ENCODE results near the gene SLC39A6. TPM values are rescaled to one million over a fixed set of nuclear protein-coding genes. Genes with fewer than 3 reads are reported as not detected.

The SLC39A6 gene
- polyA plus RNA-seq, 1 of the 3 experiments (the other 2 are of a cell fraction) = 67.4 TPM

DNA sequence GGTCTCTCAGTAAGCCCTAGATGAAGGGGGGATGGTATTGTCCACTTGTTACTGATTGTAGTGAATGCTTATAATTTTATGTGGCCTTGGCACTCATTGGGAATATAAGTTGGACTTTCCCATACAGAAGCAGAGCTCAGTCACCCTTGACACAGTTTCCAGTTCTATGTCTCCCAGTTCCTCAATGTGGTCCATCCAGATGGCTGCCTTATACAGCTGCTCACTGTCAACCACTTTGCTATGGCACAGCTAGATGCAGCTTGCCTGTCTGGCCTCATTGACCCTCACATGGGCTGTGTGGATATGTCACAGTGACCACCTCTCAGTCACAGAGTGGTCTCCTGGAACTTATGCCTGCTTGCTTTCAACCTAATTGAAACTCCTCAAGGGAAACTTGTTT, 21.7 kb downstream of the SLC39A6 start:
- DNase-seq = no peak
- Histone ChIP-seq H3F3A (replicated peaks; ENCODE audit: insufficient read depth) (no peaks in the 10 kb centered on the region), H3K4me2 (no peak overlapping the region), H3K27ac (ENCODE audit: low read depth in 2 of 2, low read length in 1 of 2) (no peak overlapping the region), H3K36me3 (replicated peaks in 1 of 2; ENCODE audit: control insufficient read depth in 1 of 2, insufficient read depth in 2 of 2, low read length in 1 of 2) (peaks cover 41 to 44% of the 10 kb centered on the region in 2 experiments), H3K27me3 (ENCODE audit: insufficient read depth) (no peaks in the 10 kb centered on the region), H3K4me1 (ENCODE audit: control insufficient read depth in 1 of 2, insufficient read depth in 2 of 2, low read depth in 1 of 2, low read length in 1 of 2) (no peaks in the 10 kb centered on the region; a peak in 1 of 4 replicates), H3K9ac (no peak overlapping the region), H3K9me2 (no peaks in the 10 kb centered on the region), H3K9me3 (peaks cover 6% of the 10 kb centered on the region; the same call in 1 of the 2 replicates), H2AFZ (ENCODE audit: low read depth) (no peak overlapping the region), H3K79me2 (ENCODE audit: insufficient read depth) (no peaks in the 10 kb centered on the region), H3K4me3 (ENCODE audit: low read depth in 2 of 2, low read length in 1 of 2) (no peak overlapping the region), H4K20me1 (ENCODE audit: insufficient read depth) (no peaks in the 10 kb centered on the region)
- CTCF ChIA-PET = interaction anchor here (0.9 to 2.7 kb wide), 2 partner anchors 11 to 47 kb away, joined by 3 to 9 read pairs; no protein-coding TSS in a partner anchor
- POLR2A ChIA-PET = no interaction called here
- no peak for TF ChIP-seq MEF2A (IDR thresholded peaks at IDR 0.05; ENCODE audit: borderline replicate concordance, low read depth)
- TF ChIP-seq RFX5 (IDR thresholded peaks at IDR 0.05; ENCODE audit: low read length) = no peak
- TF ChIP-seq SMC3 (IDR thresholded peaks at IDR 0.05; ENCODE audit: low read depth, low read length) = no peak
- no peak for TF ChIP-seq POLR2AphosphoS5 (IDR thresholded peaks at IDR 0.05; ENCODE audit: low read depth, low read length)
- TF ChIP-seq FOSL2 (IDR thresholded peaks at IDR 0.05; ENCODE audit: borderline replicate concordance, low read depth) = no peak
- TF ChIP-seq, protein P1, sequence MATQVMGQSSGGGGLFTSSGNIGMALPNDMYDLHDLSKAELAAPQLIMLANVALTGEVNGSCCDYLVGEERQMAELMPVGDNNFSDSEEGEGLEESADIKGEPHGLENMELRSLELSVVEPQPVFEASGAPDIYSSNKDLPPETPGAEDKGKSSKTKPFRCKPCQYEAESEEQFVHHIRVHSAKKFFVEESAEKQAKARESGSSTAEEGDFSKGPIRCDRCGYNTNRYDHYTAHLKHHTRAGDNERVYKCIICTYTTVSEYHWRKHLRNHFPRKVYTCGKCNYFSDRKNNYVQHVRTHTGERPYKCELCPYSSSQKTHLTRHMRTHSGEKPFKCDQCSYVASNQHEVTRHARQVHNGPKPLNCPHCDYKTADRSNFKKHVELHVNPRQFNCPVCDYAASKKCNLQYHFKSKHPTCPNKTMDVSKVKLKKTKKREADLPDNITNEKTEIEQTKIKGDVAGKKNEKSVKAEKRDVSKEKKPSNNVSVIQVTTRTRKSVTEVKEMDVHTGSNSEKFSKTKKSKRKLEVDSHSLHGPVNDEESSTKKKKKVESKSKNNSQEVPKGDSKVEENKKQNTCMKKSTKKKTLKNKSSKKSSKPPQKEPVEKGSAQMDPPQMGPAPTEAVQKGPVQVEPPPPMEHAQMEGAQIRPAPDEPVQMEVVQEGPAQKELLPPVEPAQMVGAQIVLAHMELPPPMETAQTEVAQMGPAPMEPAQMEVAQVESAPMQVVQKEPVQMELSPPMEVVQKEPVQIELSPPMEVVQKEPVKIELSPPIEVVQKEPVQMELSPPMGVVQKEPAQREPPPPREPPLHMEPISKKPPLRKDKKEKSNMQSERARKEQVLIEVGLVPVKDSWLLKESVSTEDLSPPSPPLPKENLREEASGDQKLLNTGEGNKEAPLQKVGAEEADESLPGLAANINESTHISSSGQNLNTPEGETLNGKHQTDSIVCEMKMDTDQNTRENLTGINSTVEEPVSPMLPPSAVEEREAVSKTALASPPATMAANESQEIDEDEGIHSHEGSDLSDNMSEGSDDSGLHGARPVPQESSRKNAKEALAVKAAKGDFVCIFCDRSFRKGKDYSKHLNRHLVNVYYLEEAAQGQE (IDR thresholded peaks at IDR 0.05; ENCODE audit: low read depth, low read length) = no peak
- no peak for TF ChIP-seq YY1 (IDR thresholded peaks at IDR 0.05; ENCODE audit: low read depth)
- TF ChIP-seq JUND (IDR thresholded peaks at IDR 0.05) = no peak

DNA sequence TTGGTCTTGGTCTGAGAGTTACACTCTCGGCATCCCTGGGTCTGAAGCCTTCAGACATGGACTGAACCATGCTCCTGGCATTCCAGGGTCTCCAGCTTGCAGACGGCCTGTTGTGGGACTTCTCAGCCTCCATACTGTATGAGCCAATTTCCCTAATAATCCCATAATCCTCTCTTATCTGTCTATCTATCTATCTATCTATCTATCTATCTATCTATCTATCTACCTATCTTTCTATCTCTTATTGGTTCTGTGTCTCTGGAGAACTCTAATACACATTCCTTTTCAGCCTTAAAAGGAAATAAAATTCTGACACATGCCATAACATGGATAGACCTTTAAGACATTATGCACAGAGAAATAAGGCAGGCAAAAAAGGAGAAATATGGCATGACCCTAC, 24.4 kb downstream of the SLC39A6 start:
- Histone ChIP-seq H3K27me3 (ENCODE audit: insufficient read depth) (no peaks in the 10 kb centered on the region), H3K9ac (no peak overlapping the region), H3F3A (replicated peaks; ENCODE audit: insufficient read depth) (no peaks in the 10 kb centered on the region), H3K9me2 (no peaks in the 10 kb centered on the region), H3K79me2 (ENCODE audit: insufficient read depth) (no peaks in the 10 kb centered on the region), H4K20me1 (ENCODE audit: insufficient read depth) (no peaks in the 10 kb centered on the region), H3K36me3 (replicated peaks in 1 of 2; ENCODE audit: control insufficient read depth in 1 of 2, insufficient read depth in 2 of 2, low read length in 1 of 2) (peaks cover 17 to 20% of the 10 kb centered on the region in 2 experiments), H3K9me3 (peaks cover 6% of the 10 kb centered on the region; the same call in 1 of the 2 replicates), H3K4me3 (ENCODE audit: low read depth in 2 of 2, low read length in 1 of 2) (no peak overlapping the region), H3K4me1 (ENCODE audit: control insufficient read depth in 1 of 2, insufficient read depth in 2 of 2, low read depth in 1 of 2, low read length in 1 of 2) (no peaks in the 10 kb centered on the region; a peak in 1 of 4 replicates), H2AFZ (ENCODE audit: low read depth) (no peak overlapping the region), H3K27ac (ENCODE audit: low read depth in 2 of 2, low read length in 1 of 2) (no peak overlapping the region), H3K4me2 (no peak overlapping the region)
- DNase-seq = no peak
- TF ChIP-seq, protein P1 (IDR thresholded peaks at IDR 0.05; ENCODE audit: low read depth, low read length) = no peak
- no peak for TF ChIP-seq FOXM1 (IDR thresholded peaks at IDR 0.05; ENCODE audit: low read depth)
- TF ChIP-seq FOSL2 (IDR thresholded peaks at IDR 0.05; ENCODE audit: borderline replicate concordance, low read depth) = no peak
- TF ChIP-seq SMC3 (IDR thresholded peaks at IDR 0.05; ENCODE audit: low read depth, low read length) = no peak
- no peak for TF ChIP-seq CHD2 (IDR thresholded peaks at IDR 0.05; ENCODE audit: low read length, partially characterized antibody)
- no peak for TF ChIP-seq JUND (IDR thresholded peaks at IDR 0.05)
- no peak for TF ChIP-seq SIN3A (IDR thresholded peaks at IDR 0.05; ENCODE audit: borderline replicate concordance, low read depth, low read length)
- TF ChIP-seq MXI1 (IDR thresholded peaks at IDR 0.05; ENCODE audit: low read depth, low read length) = no peak
- TF ChIP-seq GABPA (IDR thresholded peaks at IDR 0.05; ENCODE audit: low read depth) = no peak
- TF ChIP-seq, protein P2, sequence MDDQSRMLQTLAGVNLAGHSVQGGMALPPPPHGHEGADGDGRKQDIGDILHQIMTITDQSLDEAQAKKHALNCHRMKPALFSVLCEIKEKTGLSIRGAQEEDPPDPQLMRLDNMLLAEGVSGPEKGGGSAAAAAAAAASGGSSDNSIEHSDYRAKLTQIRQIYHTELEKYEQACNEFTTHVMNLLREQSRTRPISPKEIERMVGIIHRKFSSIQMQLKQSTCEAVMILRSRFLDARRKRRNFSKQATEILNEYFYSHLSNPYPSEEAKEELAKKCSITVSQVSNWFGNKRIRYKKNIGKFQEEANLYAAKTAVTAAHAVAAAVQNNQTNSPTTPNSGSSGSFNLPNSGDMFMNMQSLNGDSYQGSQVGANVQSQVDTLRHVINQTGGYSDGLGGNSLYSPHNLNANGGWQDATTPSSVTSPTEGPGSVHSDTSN (IDR thresholded peaks at IDR 0.05) = no peak
- no peak for TF ChIP-seq POLR2AphosphoS5 (IDR thresholded peaks at IDR 0.05; ENCODE audit: low read depth, low read length)
- TF ChIP-seq NFIC (IDR thresholded peaks at IDR 0.05; ENCODE audit: borderline replicate concordance) = no peak
- TF ChIP-seq EP300 (IDR thresholded peaks at IDR 0.05; ENCODE audit: borderline replicate concordance in 1 of 2, low read depth in 1 of 2, low read length in 1 of 2) = no peak
- TF ChIP-seq YY1 (IDR thresholded peaks at IDR 0.05; ENCODE audit: low read depth) = no peak
- TF ChIP-seq TCF12 (IDR thresholded peaks at IDR 0.05) = no peak
- no peak for TF ChIP-seq MEF2A (IDR thresholded peaks at IDR 0.05; ENCODE audit: borderline replicate concordance, low read depth)
- 89% methylated on average over 2 of the region's 2 CpGs for WGBS (ENCODE audit: low lambda C conversion rate)
- ChIA-PET CTCF (interaction anchor here (1.3 to 2.7 kb wide), 2 partner anchors 8 to 87 kb away, joined by 4 to 9 read pairs; no protein-coding TSS in a partner anchor), POLR2A (no interaction called here)

Measured in SK-N-SH (cell line).